ENCODE results near the gene ZNRF2.

DNA sequence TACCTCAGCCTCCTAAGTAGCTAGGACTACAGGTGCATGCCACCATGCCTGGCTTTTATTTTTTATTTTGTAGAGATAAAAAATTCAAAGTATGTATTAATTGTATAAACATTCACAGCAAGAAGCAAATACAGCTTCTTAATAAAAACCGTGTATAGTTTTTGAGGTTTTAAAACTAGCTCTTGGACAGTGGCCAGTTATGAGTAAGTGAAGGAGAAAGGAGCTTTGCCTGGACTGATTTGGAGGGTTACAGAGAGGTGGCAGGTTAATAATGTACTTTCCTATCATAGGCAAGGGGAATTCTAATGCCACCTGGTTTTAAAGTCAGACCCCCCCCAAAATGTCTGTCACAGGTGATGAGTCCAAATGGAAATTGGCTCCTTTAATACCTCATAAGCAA is 43.4 kb downstream of the ZNRF2 start:
- TF ChIP-seq ETS1 (CRISPR knock-in tag; IDR thresholded peaks at IDR 0.05) (no peak), SMARCC2 (IDR thresholded peaks at IDR 0.05) (no peak), POLR2A (IDR thresholded peaks at IDR 0.05; ENCODE audit: insufficient read depth in 1 of 2, low read depth in 2 of 2, low read length in 2 of 2) (no peak), KLF13 (CRISPR knock-in tag; IDR thresholded peaks at IDR 0.05) (no peak), SNAPC4 (CRISPR knock-in tag; IDR thresholded peaks at IDR 0.05) (no peak), POLR2G (IDR thresholded peaks at IDR 0.05; ENCODE audit: low read depth, low read length) (no peak), POLR2AphosphoS5 (IDR thresholded peaks at IDR 0.05; ENCODE audit: low read depth, low read length) (no peak), ZNF3 (CRISPR knock-in tag; IDR thresholded peaks at IDR 0.05) (no peak), ZFP90 (CRISPR knock-in tag; IDR thresholded peaks at IDR 0.05; ENCODE audit: borderline replicate concordance) (no peak), RAD21 (CRISPR knock-in tag; IDR thresholded peaks at IDR 0.05) (no peak), SIN3A (IDR thresholded peaks at IDR 0.05; ENCODE audit: borderline replicate concordance, low read depth, low read length) (no peak), RERE (CRISPR knock-in tag; IDR thresholded peaks at IDR 0.05; ENCODE audit: low read depth) (no peak)
- TF ChIP-seq, protein P1, sequence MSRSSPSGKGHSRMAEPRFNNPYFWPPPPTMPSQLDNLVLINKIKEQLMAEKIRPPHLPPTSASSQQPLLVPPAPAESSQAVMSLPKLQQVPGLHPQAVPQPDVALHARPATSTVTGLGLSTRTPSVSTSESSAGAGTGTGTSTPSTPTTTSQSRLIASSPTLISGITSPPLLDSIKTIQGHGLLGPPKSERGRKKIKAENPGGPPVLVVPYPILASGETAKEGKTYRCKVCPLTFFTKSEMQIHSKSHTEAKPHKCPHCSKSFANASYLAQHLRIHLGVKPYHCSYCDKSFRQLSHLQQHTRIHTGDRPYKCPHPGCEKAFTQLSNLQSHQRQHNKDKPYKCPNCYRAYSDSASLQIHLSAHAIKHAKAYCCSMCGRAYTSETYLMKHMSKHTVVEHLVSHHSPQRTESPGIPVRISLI (CRISPR knock-in tag; IDR thresholded peaks at IDR 0.05; ENCODE audit: borderline replicate concordance): no peak

Measured in HepG2 (cell line).